Colonic mucosa (tissue), 4 donors: ENCODE data around the gene CBX4. TPM values are rescaled to one million over a fixed set of nuclear protein-coding genes. Genes with fewer than 3 reads are reported as not detected.

Source experiments
- DNase-seq: peaks from one replicate; pipeline ENCODE4 v3.0.0-alpha.2; 2020
- H3K27ac ChIP-seq: fragments of 200-600 bp; one replicate; pipeline ENCODE4 v1.8.0; 2021
- H3K27me3 ChIP-seq: fragments of 200-600 bp; one replicate; pipeline ENCODE4 v1.8.0; 2021
- H3K36me3 ChIP-seq: fragments of 200-600 bp; one replicate; pipeline ENCODE4 v1.8.0; 2021
- H3K4me1 ChIP-seq: fragments of 200-600 bp; one replicate; pipeline ENCODE4 v1.8.0; 2021; ENCODE audit warnings: mild to moderate bottlenecking
- H3K4me3 ChIP-seq: fragments of 200-600 bp; one replicate; pipeline ENCODE4 v1.8.0; 2021
- H3K9ac ChIP-seq, 2 donors: one replicate each; pipeline ENCODE4 v1.7.0; 2013; ENCODE audit warnings: control low read depth in 2 of 2, low read depth in 2 of 2, low read length in 2 of 2
- H3K9me3 ChIP-seq: fragments of 200-600 bp; one replicate; pipeline ENCODE4 v1.8.0; 2021
- CTCF ChIP-seq: fragments of 200-600 bp; IDR thresholded peaks from one replicate; pipeline ENCODE4 v1.8.0; 2022; ENCODE audit warnings: antibody characterized with exemption, mild to moderate bottlenecking
- intact Hi-C: fragments of 100-400 bp; cut with DNase I; formaldehyde crosslinking; loops from one replicate; pipeline ENCODE4 v1.14.1; 2022
- total RNA-seq, 2 donors: library from RNA; stranded (reverse); fragmentation: NEBNext Ultra II Directional in 1 of 2; extraction: Animal tissue kit (Norgen Biotek cat#: 25700) in 1 of 2; gene quantifications; one replicate each; pipeline ENCODE4 v1.2.1, GENCODE V29; 2021
- donor health status: healthy.
- donor health status: DM: no; HTN: no; CAD: no.
- donor health status: DM: no; HTN: no; CAD: no.

CBX4 gene
- total RNA-seq: 10 to 100 TPM; 10.6 to 18.1 TPM

- peaks cover 43% of the 10 kb centered on the region for H3K27me3 ChIP-seq
- no peaks in the 10 kb centered on the region for H3K9me3 ChIP-seq
- H3K9ac ChIP-seq: peak within 1 kb of the TSS; percentile 75 to 96
- intact Hi-C loops: loop anchor here (5.0 kb wide), 2 partner anchors 32 to 78 kb away; no protein-coding TSS in a partner anchor
- H3K4me3 ChIP-seq: peak within 1 kb of the TSS; percentile 59
- H3K27ac ChIP-seq: peak within 1 kb of the TSS; percentile 96
- H3K4me1 ChIP-seq: peaks cover 45% of the 10 kb centered on the region
- DNase-seq: peak; percentile 96
- H3K36me3 ChIP-seq: no peaks in the 10 kb centered on the region
- peak; percentile 84 for TF ChIP-seq CTCF
Measured at GRCh38 chr17:79839356-79840268, at the start of gene CBX4. TSS of gene CBX4 (minus strand) at chr17:79839440. CDS start at chr17:79839251, 189 bp downstream.

DNA sequence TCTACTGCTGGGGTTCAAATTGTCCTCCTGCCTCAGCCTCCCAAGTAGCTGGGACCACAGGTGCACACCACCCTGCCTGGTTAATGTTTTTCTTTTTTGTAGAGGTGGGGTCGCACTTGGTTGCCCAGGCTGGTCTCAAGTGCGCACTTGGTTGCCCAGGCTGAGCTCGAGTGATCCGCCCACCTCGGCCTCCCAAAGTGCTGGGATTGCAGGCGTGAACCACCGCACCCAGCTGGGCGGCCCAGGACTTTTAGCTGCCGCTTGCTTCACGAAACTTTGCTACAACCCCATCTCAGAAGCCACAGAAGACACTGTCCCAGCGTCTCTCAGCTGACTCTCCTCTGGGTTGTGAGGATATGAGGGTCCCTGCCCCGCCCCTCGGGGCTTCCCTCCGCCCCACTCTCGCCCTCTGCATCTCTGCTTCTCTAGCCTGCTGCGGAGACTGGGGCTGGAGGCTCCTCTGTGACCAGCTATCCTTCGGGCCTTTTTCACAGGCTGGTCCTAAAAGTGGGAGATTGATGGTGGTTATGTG, 48.8 kb upstream of the CBX4 start:
- Histone ChIP-seq H3K9ac (no peak overlapping the region), H3K4me3 (no peak overlapping the region), H3K9me3 (no peaks in the 10 kb centered on the region), H3K27ac (no peak overlapping the region), H3K27me3 (peaks cover 5% of the 10 kb centered on the region), H3K4me1 (no peaks in the 10 kb centered on the region), H3K36me3 (no peaks in the 10 kb centered on the region)
- DNase-seq: no peak
- intact Hi-C loops: no loop called here
- no peak for TF ChIP-seq CTCF

- H3K27ac ChIP-seq: no peak overlapping the region
- H3K9me3 ChIP-seq: no peaks in the 10 kb centered on the region
- H3K4me3 ChIP-seq: no peak overlapping the region
- peaks cover 5% of the 10 kb centered on the region for H3K27me3 ChIP-seq
- DNase-seq: no peak
- intact Hi-C loops: no loop called here
- no peak overlapping the region for H3K9ac ChIP-seq
- no peaks in the 10 kb centered on the region for H3K36me3 ChIP-seq
- TF ChIP-seq CTCF: no peak
- no peaks in the 10 kb centered on the region for H3K4me1 ChIP-seq
Measured at GRCh38 chr17:79887451-79887991, 48.3 kb upstream of the CBX4 start.

- no peak for DNase-seq
- H3K27ac ChIP-seq: no peak overlapping the region
- H3K9ac ChIP-seq: no peak overlapping the region
- no peaks in the 10 kb centered on the region for H3K27me3 ChIP-seq
- H3K36me3 ChIP-seq: no peaks in the 10 kb centered on the region
- TF ChIP-seq CTCF: no peak
- no peaks in the 10 kb centered on the region for H3K4me1 ChIP-seq
- H3K9me3 ChIP-seq: no peaks in the 10 kb centered on the region
- no peak overlapping the region for H3K4me3 ChIP-seq
- intact Hi-C loops: no loop called here
Measured at GRCh38 chr17:79883202-79883601, 44.0 kb upstream of the CBX4 start.

DNA sequence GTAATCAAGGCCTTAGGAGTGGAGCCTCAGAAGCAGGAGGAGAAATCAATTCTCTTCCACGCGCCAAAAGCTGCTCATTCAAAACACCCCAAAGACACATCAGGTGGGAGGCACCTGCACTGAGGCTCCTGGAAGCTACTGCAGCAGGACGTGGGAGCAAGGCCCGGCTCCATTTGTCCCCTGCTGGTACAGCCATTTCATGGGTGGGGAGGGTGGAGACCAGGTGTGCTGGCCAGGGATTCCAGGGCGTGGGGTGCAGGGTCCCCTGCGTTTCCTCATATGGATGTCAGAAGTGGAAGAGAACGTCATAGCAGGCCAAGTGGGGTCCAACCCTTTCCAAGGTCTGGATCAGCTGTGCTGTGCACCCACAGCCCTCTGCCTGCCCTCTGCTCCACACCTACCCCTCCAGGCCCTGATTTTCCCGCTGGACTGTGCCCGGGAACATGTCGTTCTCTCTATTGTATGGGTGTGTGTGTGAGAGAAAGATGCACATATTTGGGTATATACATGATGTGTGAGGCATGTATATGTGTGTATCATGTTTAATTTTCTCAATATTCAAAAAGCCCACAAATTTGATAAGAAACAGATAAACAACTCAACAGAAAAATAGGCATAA, 39.2 kb upstream of the CBX4 start:
- no peak for DNase-seq
- Histone ChIP-seq H3K27me3 (no peaks in the 10 kb centered on the region), H3K4me3 (no peak overlapping the region), H3K9ac (no peak overlapping the region), H3K4me1 (no peaks in the 10 kb centered on the region), H3K36me3 (no peaks in the 10 kb centered on the region), H3K27ac (no peak overlapping the region), H3K9me3 (no peaks in the 10 kb centered on the region)
- intact Hi-C loops: no loop called here
- TF ChIP-seq CTCF: no peak
